ENCODE data around the gene FOXO4. TPM values are rescaled to one million over a fixed set of nuclear protein-coding genes. Genes with fewer than 3 reads are reported as not detected.
"Not testable (repeated sequence)": the region's sequence is repeated elsewhere in the genome, so short reads cannot be mapped to it uniquely, and the experiment has no call there.

The FOXO4 gene, protein sequence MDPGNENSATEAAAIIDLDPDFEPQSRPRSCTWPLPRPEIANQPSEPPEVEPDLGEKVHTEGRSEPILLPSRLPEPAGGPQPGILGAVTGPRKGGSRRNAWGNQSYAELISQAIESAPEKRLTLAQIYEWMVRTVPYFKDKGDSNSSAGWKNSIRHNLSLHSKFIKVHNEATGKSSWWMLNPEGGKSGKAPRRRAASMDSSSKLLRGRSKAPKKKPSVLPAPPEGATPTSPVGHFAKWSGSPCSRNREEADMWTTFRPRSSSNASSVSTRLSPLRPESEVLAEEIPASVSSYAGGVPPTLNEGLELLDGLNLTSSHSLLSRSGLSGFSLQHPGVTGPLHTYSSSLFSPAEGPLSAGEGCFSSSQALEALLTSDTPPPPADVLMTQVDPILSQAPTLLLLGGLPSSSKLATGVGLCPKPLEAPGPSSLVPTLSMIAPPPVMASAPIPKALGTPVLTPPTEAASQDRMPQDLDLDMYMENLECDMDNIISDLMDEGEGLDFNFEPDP
- 10 to 100 TPM; 23.3 to 33.1 (median 26.4) TPM for polyA plus RNA-seq (ENCODE audit: insufficient read length in 10 of 10)
- long read RNA-seq, donor 1, partial matches to known transcripts, result 23 of 24 reads
- long read RNA-seq, donor 1, other reads (novel, unspliced or antisense), result 0 of 24 reads
- long read RNA-seq, donor 2, partial matches to known transcripts, result 0 of 2 reads
- long read RNA-seq, donor 2, other reads (novel, unspliced or antisense), result 0 of 2 reads
- long read RNA-seq, donor 3, result 0 reads
- long read RNA-seq, donor 4, partial matches to known transcripts, result 6 of 8 reads
- long read RNA-seq, donor 4, other reads (novel, unspliced or antisense), result 0 of 8 reads
- long read RNA-seq, donor 5, partial matches to known transcripts, result 6 of 9 reads
- long read RNA-seq, donor 5, other reads (novel, unspliced or antisense), result 0 of 9 reads
- long read RNA-seq, donor 6, partial matches to known transcripts, result 5 of 6 reads
- long read RNA-seq, donor 6, other reads (novel, unspliced or antisense), result 0 of 6 reads
- long read RNA-seq, donor 7, partial matches to known transcripts, result 9 of 11 reads
- long read RNA-seq, donor 7, other reads (novel, unspliced or antisense), result 0 of 11 reads
- long read RNA-seq, donor 8, partial matches to known transcripts, result 5 of 7 reads
- long read RNA-seq, donor 8, other reads (novel, unspliced or antisense), result 0 of 7 reads
- long read RNA-seq, donor 9, result 0 reads

DNA sequence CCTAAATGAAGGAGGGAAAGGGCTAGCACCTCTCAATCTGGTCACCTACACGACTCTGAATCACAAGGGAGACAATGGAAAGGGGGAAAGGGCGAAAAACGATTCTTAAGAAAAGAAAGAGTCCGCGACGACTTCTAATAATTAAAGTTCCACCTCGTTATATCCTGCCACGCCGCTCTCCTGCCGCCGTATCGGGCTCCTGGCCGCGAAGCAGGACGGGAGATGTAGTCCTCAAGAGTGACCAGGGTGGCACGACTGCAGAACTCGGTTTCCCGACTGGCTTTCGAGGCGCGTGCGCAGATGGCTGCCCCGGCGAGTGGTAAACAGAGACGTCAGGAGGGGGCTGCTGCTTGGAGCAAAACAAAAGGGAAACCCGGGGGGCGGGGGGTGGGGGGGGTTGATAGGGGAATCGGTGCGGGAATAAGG, at the start of gene FOXO4:
Gene FOXO4 (plus strand): TSS at position 297 of the 426 bp plus-strand sequence. CDS start 678 bp downstream, outside the sequence.
- peak; percentile 85 to 94 (median 90) for DNase-seq

DNA sequence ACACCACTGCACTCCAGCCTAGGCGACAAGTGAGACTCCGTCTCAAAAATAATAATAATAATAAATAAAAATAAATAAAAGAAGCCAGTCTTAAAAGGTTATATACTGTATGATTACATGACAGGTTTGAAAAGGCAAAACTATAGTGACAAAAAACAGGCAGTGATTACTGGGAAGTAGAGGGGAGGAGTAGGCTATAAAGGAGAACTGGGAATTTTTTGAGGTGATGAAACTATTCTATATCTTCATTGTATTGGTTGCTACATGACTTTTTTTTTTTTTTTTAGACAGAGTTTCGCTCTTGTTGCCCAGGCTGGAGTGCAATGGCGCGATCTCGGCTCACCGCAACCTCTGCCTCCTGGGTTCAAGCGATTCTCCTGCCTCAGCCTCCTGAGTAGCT, 47.8 kb upstream of the FOXO4 start:
- DNase-seq, result not testable (repeated sequence)

DNA sequence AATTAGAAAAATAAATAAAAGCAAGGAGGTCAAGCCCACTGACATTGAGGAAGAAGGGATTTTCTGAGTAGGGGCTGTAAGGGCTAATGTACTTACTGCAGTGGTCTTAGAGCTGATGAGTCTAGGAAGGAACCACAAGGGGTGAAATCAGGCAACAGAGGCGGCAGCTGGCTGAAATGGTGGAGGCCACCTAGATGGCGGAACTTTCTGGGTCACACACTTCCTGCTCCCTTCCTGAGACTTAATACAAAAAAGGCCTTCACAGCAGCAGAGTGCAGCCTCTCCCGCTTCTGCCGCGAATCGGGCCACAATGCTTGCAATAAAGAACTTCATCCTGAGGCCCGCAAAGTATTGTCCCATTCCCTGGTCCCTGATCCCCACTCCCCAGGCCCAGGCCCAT, 42.9 kb upstream of the FOXO4 start:
- no peak for DNase-seq

DNA sequence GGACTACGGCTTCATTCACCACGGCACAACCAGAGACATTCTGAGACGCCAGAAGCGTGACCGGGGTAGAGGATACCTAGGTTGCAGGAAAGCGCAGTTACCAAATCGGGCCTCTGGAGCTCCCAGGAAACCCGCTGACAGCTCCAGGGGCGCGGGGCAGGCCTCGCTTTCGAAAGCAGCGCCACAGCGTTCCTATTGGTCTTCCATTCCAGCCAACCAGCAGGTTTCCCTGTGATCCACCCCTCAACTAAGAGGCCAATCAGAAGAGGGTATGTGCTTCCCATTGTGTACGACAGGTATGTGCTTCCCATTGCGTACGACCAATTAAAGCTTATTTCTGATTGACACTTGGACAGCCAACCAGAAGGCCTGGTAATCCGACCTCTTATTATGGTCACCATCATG, 42.4 kb upstream of the FOXO4 start:
- DNase-seq, result peak in 2 of 3 donors; percentile 13 to 55

DNA sequence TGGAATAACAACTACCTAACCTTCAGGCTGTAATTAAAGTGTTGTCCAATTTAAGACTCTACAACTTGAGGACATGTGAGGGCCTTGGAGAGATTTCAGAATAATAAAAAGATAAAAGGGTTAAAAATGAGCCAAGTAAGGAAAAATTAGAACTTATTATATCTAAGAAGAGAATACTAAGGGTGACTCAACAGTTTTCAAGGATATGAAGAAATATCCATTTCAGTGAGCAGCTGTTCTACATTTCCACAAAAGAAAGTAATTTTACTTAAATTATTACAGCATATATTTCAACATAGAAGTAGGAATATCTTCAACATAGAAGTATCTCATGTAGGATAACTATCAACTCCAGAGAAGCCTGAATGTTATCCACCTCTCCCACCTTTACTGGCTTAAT, 38.8 kb upstream of the FOXO4 start:
- DNase-seq, result no peak

DNA sequence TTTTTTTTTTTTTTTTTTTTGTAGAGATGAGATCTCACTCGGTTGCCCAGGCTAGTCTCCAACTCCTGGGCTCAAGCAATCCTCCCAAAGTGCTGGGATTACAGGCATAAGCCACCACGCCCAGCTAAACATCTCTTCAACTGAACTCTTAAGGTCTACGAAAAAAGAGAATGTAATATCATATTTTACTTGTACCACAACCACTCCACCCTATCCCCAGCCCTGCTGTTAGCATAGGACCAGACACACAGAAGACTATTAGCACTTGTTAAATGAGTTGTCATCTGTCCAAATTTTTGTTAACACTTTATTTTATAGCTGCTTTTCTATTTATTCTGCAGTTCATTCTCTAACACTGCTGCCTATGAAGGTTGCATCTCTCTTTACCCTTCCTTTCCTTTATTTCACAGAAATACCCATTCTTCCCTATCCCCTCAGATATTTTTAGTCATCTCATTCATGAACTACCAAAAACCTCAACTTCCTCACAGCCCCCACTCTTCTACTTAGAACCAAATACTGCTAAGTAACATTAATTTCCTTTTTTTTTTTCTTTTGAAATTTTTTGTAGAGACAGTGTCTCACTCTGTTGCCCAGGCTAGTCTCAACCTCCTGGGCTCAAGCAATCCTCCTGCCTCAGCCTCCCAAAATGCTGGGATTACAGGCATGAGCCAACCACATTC, 37.7 kb upstream of the FOXO4 start:
- no peak for DNase-seq

DNA sequence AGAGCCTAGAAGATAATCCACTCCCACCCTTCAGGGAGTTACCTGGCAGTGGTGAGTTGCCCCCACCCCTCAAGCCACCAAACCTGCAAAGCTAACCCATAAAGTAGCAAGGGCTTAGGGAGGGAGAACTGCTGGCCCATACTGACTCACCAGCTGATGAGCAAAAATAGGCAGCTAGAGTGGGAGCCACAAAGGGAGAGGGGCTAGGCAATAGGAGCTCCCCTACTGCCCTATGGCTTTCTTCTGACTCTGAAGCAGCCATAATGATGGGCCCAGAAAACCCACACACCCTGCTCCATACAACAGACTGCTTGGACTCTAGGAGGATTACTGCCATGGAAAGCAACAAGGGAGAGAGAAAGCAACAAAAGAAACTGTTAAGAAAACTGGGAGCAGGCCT, 35.5 kb upstream of the FOXO4 start:
- DNase-seq, result no peak

DNA sequence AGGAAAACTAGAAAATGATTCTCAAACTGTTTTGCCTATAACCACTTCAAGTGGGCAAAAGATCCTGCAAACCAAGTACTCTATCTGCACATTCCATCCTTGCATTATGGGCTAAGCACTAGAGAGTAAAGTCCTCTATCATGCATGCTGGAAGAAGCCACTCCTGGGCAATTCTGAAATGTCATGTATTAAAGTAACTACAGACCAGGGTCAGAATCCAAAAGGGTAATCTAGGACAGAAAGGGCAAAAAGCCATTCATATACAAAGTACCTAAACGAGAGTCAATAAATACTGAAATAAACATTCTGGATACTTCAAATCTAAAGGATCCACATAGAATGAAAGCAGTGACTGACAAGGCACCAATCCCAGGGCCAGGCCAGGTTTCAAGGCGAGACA, 28.6 kb upstream of the FOXO4 start:
- DNase-seq, result no peak

DNA sequence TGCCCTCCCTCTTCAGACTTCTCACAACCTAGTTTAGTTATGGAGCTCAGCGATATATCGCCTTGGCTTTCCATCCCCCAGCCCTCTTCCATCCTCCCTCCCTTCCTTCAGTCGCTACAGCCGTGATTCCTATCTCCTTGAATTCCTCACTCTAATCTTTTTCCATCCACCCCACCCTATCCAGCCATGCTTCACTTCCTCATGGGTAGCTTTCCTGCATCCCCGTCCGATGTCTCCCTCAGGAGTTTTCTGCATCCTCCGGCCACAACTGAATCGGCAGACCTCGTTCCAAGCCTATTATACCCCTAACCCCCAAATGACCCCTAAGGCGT, 28.0 kb upstream of the FOXO4 start:
- peak in 1 of 3 donors; percentile 12 for DNase-seq

DNA sequence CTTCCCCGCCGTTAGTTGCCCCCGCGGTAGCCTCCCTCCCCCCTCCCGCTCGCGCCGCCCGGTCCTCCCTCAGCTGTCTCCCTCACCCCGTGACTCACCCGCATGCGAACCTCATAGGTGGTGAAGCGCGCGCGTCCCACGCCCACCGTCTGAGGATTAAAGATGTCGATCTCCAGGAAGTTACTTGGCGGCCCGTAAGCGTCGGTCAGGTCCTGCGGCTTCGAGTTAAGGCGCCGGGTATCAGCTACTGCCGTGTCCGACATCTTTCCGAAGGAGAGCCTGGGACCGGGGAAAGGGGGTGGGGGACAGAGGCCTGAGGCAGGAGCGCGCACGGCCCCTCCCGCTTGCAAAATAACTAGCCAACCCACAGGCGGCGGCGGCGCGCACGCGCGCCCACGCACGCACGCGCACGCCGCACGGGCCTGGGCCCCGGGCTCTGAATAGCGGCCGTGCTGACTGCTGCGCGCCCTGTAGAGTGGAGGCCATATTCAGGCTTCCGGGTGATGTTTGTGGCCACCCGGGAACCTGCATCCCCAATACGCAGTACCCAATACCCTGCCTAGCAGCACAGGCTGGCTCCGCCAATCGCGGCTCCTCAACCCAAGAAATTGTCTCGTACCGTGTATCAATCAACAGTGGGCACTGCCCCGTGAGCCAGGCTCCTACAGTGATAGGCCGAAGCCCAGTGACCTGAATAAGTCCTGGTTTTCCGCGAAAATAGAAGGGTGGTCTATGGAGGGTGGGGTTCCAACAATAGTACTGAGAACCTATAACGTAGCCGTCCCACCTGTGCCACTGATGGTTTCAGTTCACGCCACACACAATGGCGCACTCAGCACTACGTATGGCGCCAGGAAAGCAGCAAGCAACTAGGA, 27.4 kb upstream of the FOXO4 start, which contains the start of gene SNX12:
Gene SNX12 (minus strand): TSS at position 291 of the 875 bp plus-strand sequence. CDS start 28 bp downstream, at position 263.
- DNase-seq, result peak; percentile 91 to 95 (median 92)

DNA sequence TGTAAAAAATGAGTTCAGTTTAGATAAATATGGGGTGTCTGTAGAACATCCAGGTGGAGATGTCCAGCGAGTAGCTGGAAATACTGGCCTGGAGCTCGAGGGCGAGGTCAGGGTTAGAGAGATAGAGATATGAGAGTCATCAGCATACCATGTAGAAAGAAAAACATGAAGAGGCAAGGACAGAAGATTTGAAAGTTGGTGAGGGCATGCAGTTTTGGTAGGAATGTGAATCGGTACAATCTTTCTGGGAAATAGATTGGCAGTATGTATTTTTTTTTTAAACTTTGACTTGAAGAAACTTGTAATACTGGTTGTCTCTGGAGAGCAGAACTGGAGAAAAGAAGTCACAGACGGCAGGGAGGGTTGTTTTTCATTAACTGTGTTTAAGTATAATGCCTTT, 25.1 kb upstream of the FOXO4 start:
- DNase-seq, result no peak

DNA sequence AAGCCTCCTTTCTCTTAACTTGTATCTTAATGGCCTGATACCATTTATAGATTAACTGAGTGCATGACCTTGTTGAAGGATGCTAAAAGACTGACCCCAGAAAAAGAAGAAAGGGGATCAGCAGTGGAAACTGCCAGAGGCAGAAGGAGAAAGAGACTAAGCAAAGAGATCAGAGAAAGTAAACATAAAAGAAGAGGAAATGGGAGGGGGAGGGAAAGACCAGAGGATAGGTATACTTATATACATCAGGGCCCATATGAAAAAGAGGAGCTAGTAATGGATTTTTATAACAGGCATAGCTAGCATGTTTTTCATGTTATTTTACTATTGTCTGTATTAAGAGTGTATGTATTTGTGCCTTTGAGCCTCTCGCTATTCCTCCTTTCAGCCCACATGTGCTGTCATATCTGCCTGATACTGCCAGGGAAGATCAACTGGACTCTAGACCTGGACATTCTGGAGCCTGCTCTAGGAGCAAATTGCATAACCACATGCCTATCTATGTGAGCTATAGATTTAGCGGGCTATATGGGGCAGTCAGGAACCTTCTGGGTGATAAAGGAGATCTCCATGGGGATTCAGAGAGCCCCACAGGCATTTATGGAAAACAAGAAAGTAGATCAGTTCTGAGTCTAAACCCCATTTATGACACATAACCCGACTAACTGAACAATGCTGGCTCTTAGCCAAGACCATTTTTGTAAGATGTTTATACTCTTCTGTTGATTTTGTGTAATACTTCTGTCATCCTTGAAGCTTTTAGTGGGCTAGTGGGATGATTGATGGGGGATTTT, 14.1 kb upstream of the FOXO4 start:
- DNase-seq, result no peak

DNA sequence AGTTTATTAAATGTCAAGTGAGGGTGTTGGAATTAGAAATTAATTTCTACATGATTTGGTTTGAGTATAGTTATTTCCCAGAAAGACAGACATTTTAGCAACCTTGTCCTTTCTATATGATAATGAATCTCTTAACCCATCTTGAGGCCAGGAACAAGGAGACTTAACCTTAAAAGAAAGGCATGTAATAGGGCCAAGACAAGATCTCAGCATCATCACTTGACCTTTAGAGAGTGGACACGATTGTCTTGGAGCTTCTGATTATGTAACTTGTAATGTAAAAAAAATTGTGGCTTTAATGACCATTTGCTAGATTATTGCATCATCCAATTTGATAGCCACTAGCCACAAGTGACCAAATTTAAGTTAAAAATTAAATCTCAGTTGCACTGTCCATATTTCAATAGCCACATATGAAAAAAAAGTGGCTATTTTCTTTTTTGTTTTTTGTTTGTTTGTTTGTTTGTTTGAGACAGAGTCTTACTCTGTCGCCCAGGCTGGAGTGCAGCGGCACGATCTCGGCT, 13.5 kb upstream of the FOXO4 start:
- DNase-seq, result no peak

DNA sequence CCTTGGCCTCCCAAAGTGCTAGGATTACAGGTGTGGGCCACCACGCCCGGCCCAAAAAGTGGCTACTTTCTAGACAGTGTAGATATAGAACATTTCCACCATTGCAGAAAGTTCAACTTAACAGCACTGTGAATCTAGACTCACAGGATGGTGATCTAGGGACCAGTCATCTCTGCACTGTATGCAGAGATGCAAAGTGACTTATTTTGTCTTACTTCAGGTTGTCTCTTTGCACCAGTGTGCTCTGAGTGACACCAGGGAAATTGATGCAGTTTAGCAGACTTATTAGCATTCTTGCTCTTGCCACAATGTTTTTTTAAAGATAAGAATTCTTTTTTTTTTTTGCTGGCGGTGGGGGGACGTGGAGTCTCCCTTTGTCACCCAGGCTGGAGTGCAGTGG, 12.8 kb upstream of the FOXO4 start:
- no peak for DNase-seq

DNA sequence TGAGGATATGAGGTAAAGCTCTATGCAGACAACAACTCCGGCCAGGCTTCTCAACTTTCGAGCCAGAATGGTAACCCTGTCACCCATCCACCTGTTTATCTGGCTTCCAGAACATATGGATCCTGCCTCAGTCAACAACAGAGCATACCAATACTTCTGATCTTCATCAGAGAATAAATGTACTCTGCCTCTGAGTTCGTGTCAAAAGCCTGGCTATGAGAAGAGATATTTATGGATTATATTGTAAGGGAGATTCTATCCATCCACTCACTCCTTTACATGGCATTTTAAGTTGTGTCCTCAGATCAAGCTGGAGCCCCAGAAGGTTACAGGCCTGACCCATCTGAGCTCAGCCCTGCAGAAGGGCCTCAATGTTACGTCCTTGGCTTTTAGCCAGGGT, 9.8 kb upstream of the FOXO4 start:
- no peak for DNase-seq

DNA sequence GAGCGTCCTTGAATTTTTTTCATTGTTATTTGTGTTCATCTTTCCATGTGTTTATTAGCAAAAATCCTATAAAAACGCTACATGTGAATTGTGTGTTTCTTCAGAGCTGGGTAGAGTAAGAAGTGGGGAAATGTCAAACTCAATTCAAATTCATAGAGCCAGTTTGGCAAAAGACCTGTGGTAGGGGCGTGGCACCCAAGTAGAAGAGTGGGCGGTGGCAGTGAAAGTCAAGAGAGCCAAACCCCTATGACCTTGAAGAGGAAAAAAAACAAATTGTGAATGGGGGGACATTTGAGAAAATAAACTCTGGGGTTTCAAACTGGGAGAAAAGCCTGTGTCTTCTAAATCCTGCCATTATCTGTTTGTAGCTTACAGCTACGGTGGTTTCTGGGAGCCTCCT, 4.4 kb upstream of the FOXO4 start:
- DNase-seq, result no peak

DNA sequence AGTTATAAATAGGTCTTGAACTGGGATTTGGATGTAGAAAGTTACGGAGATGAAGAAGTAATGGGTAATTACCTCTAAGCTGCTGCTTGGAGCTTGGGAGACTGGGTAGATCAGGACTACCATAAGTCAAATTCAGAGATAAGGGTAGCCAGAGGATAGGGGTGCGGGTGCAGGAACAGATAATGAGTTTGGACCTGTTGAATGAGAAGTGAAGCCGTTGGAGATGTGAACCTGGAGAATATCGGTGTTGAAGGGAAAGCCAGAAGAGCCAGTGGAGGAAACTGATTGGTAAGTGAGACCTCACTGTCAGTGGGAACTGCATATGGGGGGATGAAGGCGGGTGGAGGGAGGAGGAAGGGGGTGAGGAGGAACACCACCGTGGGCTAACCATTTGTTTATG, 618 bp upstream of the FOXO4 start:
- DNase-seq, result no peak

DNA sequence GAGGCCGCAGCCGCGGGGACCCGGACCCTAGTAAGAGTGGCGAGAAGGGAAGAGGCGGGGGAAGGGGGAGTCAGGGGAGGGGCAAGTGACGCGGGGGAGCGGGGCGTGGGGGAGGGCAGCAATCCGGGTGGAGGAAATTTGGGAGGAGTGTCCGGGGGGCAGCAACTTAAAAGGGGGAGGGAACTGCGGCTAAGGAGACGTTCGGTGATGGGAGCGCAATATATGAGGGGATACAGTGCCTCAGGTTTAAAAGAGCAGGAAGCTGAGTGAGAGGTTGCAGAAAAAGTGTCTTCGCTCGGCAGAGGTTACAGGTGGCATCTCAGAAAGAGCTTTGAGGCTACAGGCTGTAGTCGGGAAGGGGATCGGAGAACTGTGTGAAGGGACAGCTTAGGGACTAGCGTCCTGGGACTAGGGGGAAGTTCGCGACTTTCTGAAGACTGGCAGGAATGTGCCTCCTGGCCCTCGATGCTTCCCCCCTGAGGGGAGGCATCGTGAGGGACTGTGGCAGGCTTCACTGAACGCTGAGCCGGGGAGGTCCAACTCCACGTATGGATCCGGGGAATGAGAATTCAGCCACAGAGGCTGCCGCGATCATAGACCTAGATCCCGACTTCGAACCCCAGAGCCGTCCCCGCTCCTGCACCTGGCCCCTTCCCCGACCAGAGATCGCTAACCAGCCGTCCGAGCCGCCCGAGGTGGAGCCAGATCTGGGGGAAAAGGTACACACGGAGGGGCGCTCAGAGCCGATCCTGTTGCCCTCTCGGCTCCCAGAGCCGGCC, 519 bp downstream of the FOXO4 start:
- peak; percentile 46 to 81 (median 61) for DNase-seq

DNA sequence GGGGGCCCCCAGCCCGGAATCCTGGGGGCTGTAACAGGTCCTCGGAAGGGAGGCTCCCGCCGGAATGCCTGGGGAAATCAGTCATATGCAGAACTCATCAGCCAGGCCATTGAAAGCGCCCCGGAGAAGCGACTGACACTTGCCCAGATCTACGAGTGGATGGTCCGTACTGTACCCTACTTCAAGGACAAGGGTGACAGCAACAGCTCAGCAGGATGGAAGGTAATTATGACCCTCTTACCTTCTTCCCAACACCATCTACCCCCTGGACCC, 1.0 kb downstream of the FOXO4 start:
- DNase-seq, result no peak

Measured in muscle of back (tissue), 13 donors.